Body of pancreas (tissue), 4 donors: ENCODE data around the gene WDFY4.

Experiments
- POLR2A ChIP-seq, 3 donors: fragments of 450-650 bp; IDR thresholded peaks; one replicate each; pipeline ENCODE4 v1.6.1; 2016; ENCODE audit warnings: antibody characterized with exemption in 3 of 3, mild to moderate bottlenecking in 2 of 3
- TF ChIP-seq, protein P1 (sequence below), 7 experiments: fragments of 450-650 bp in 4 of 7; fragments of 200-600 bp in 3 of 7; sonication (generic) in 3 of 7; IDR thresholded peaks; one replicate each; pipeline ENCODE4 v1.5.1; 2016 to 2019; ENCODE audit warnings: antibody characterized with exemption in 7 of 7

DNA sequence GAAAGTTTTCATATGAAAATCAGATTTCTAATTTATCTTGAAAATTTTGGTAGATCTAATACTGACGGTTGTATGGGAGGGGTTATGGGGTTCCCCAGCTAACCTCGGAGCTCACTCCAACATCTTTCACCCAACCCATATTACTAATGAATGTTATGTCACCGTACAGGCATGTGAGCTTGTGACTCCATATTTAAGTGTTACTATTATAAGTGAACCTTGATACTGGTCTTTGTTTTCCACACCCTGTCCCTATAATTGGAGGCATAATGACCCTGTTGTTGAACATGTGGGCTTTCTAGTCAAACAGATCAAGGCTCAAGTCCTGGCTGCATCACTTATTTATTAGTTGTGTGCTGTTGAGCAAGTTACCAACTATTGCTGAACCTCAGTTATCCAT, 27.2 kb downstream of the WDFY4 start:
- TF ChIP-seq, protein P1, sequence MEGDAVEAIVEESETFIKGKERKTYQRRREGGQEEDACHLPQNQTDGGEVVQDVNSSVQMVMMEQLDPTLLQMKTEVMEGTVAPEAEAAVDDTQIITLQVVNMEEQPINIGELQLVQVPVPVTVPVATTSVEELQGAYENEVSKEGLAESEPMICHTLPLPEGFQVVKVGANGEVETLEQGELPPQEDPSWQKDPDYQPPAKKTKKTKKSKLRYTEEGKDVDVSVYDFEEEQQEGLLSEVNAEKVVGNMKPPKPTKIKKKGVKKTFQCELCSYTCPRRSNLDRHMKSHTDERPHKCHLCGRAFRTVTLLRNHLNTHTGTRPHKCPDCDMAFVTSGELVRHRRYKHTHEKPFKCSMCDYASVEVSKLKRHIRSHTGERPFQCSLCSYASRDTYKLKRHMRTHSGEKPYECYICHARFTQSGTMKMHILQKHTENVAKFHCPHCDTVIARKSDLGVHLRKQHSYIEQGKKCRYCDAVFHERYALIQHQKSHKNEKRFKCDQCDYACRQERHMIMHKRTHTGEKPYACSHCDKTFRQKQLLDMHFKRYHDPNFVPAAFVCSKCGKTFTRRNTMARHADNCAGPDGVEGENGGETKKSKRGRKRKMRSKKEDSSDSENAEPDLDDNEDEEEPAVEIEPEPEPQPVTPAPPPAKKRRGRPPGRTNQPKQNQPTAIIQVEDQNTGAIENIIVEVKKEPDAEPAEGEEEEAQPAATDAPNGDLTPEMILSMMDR (IDR thresholded peaks at IDR 0.05) = no peak
- TF ChIP-seq POLR2A (IDR thresholded peaks at IDR 0.05) = no peak
